Gastroesophageal sphincter (tissue), 4 donors: ENCODE results near the gene FCN3. TPM values are rescaled to one million over a fixed set of nuclear protein-coding genes. Genes with fewer than 3 reads are reported as not detected.
"Not testable (repeated sequence)": the region's sequence is repeated elsewhere in the genome, so short reads cannot be mapped to it uniquely, and the experiment has no call there.

Experiments
- ATAC-seq: fragments of 150-250 bp; one replicate; pipeline ENCODE4 v1.9.1; 2016; ENCODE audit warnings: mild to moderate bottlenecking, moderate library complexity
- H3K27ac ChIP-seq, 4 donors: fragments of 200-600 bp; sonication (generic) in 3 of 4; 1 replicate in 3 of 4; 2 replicates in 1 of 4; pipeline ENCODE4 v1.5.1; 2016 to 2019
- H3K27me3 ChIP-seq: fragments of 200-600 bp; sonication (generic); one replicate; pipeline ENCODE4 v1.5.1; 2019
- H3K36me3 ChIP-seq, 2 donors: fragments of 200-600 bp; sonication (generic); one replicate each; pipeline ENCODE4 v1.5.1; 2019; ENCODE audit warnings: control low read depth in 1 of 2
- H3K4me1 ChIP-seq, 3 donors: fragments of 200-600 bp; sonication (generic); 1 replicate in 2 of 3; 2 replicates in 1 of 3; pipeline ENCODE4 v1.5.1; 2016 to 2019; ENCODE audit warnings: control low read depth in 2 of 3
- H3K4me3 ChIP-seq, 2 donors: fragments of 200-600 bp; sonication (generic); one replicate each; pipeline ENCODE4 v1.5.1; 2019; ENCODE audit warnings: mild to moderate bottlenecking in 1 of 2, moderate library complexity in 1 of 2
- H3K9me3 ChIP-seq, 3 donors: fragments of 200-600 bp; sonication (generic); one replicate each; pipeline ENCODE4 v1.5.1; 2017 to 2019; ENCODE audit warnings: control low read depth in 2 of 3
- EP300 ChIP-seq: sonication (generic); formaldehyde crosslinking; IDR thresholded peaks from one replicate; pipeline ENCODE4 v1.6.1; 2017; ENCODE audit warnings: antibody characterized with exemption, mild to moderate bottlenecking
- POLR2A ChIP-seq, 2 donors: fragments of 450-650 bp; IDR thresholded peaks; one replicate each; pipeline ENCODE4 v1.6.1; 2017; ENCODE audit warnings: antibody characterized with exemption in 2 of 2, mild to moderate bottlenecking in 2 of 2, moderate library complexity in 1 of 2
- POLR2AphosphoS5 ChIP-seq: sonication (generic); formaldehyde crosslinking; IDR thresholded peaks from one replicate; pipeline ENCODE4 v1.6.1; 2017; ENCODE audit warnings: antibody characterized with exemption
- WGBS, 2 donors: methylation state at CpG; one replicate each; pipeline ENCODE4 v1.1.5; 2018; ENCODE audit warnings: low coverage in 1 of 2; 5-methylcytosine and 5-hydroxymethylcytosine counted together
- total RNA-seq, 4 donors: library from RNA; depleted of rRNA; stranded (reverse); fragments of >200 nt; gene quantifications; one replicate each; pipeline ENCODE4 v1.1.0, GENCODE V29; 2016
- TF ChIP-seq, protein P1 (sequence below), 4 experiments: fragments of 200-600 bp in 2 of 4; fragments of 450-650 bp in 2 of 4; sonication (generic) in 1 of 4; IDR thresholded peaks; one replicate each; pipeline ENCODE4 v1.5.1; 2017 to 2019; ENCODE audit warnings: antibody characterized with exemption in 4 of 4, mild to moderate bottlenecking in 2 of 4, moderate library complexity in 2 of 4

The FCN3 gene
- total RNA-seq, 4 donors from 2014 or later = 4.6 to 11.5 (median 6.3) TPM

DNA sequence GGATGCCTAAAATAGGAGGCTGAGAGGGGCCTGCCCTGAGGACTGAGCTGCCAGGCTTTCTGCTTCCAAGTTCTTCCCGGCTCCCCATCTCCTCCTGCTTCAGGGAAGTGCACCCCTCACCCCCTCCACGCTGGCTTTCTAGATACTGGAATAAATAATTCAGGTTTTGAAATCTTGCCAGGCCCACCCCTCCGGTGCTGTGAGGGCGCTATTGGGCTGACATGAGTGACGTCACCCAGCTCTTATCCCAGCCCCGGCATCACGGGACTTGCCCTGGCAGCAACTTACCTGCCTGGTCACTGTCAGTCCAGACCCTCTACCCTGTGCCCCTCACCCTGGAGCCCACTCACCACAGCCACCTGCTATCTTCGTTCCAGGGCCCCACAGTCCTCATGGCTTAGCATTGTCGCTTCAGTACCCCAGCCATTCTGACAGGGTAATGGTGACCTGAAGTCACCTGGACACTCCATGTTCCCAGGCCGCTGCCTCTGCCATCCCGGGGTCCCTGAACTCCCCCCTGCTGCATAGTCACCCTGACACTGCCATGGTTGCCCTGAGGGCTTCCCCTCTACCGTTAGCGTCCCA is 17.0 kb upstream of the FCN3 start:
- TF ChIP-seq POLR2AphosphoS5 (peak; percentile 44), POLR2A (IDR thresholded peaks at IDR 0.05) (no peak), EP300 (no peak)
- TF ChIP-seq, protein P1, sequence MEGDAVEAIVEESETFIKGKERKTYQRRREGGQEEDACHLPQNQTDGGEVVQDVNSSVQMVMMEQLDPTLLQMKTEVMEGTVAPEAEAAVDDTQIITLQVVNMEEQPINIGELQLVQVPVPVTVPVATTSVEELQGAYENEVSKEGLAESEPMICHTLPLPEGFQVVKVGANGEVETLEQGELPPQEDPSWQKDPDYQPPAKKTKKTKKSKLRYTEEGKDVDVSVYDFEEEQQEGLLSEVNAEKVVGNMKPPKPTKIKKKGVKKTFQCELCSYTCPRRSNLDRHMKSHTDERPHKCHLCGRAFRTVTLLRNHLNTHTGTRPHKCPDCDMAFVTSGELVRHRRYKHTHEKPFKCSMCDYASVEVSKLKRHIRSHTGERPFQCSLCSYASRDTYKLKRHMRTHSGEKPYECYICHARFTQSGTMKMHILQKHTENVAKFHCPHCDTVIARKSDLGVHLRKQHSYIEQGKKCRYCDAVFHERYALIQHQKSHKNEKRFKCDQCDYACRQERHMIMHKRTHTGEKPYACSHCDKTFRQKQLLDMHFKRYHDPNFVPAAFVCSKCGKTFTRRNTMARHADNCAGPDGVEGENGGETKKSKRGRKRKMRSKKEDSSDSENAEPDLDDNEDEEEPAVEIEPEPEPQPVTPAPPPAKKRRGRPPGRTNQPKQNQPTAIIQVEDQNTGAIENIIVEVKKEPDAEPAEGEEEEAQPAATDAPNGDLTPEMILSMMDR (IDR thresholded peaks at IDR 0.05) = peak in 1 of 4 experiments; percentile 9
- 7% methylated on average over 9 of the region's 13 CpGs; no CpG with 5 or more reads in 1 of the 2 donors for WGBS, 2 donors
- Histone ChIP-seq H3K27me3 (no peaks in the 10 kb centered on the region), H3K9me3 (no peaks in the 10 kb centered on the region), H3K4me1 (peaks cover 0 to 44% (median 15%) of the 10 kb centered on the region in 3 donors), H3K4me3 (peak overlapping the region in 1 of 2 donors; percentile 56), H3K36me3 (no peaks in the 10 kb centered on the region), H3K27ac (peak overlapping the region in 3 of 4 donors; percentile 44 to 81 (median 63))
- no peak for ATAC-seq

DNA sequence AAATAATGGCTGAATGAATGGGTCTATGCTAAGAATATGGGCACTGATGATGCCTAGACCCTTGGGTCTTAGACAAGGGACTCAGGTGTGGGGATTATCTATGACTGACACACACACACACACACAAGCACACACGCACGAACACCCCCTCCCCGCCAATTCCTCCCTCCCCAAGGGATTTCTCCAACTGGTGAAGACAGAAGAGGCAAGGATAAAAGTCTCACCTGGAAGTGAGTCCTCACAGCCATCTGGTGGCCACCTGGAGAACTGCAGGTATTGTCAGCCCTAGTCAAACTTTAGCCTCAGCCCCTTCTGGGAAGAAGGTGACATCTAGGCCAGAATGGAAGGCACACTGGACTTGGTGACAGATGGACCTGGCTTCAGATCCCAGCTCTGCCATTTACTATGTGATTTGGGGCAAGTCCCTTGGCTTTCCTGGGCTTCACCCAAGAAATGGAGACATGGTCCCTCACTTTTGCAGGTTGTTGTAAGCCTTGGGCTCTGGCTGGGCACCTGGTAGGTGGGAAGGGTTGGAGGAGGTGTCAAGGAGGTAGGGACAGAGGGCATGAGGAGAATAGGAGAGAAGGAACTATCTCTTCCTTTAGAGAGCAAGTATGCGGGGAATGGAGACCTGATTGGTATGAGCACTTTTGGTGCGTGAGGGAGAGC is 13.8 kb upstream of the FCN3 start:
- TF ChIP-seq POLR2A (IDR thresholded peaks at IDR 0.05) (no peak), POLR2AphosphoS5 (no peak), EP300 (no peak)
- TF ChIP-seq, protein P1 (IDR thresholded peaks at IDR 0.05) = peak in 3 of 4 experiments; percentile 91 to 92 (median 92)
- Histone ChIP-seq H3K36me3 (no peaks in the 10 kb centered on the region), H3K9me3 (no peaks in the 10 kb centered on the region), H3K4me3 (no peak overlapping the region), H3K27me3 (peaks cover 6% of the 10 kb centered on the region), H3K27ac (peak overlapping the region in 1 of 4 donors; percentile 13), H3K4me1 (peaks cover 0 to 29% (median 15%) of the 10 kb centered on the region in 3 donors)
- 58 to 76% methylated on average over 2 to 5 of the region's 5 CpGs for WGBS, 2 donors
- no peak for ATAC-seq

DNA sequence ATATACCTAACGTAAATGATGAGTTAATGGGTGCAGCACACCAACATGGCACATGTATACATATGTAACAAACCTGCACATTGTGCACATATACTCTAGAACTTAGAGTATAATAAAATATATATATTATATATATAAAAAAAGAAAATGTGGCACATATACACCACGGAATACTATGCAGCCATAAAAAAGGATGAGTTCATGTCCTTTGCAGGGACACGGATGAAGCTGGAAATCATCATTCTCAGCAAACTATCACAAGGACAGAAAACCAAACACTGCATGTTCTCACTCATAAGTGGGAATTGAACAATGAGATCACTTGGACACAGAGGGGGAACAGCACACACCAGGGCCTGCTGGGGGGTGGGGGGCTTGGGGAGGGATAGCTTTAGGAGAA is 10.2 kb upstream of the FCN3 start:
- Histone ChIP-seq H3K27me3 (peaks cover 22% of the 10 kb centered on the region), H3K4me1 (peaks cover 0 to 12% (median 0%) of the 10 kb centered on the region in 3 donors)
- 88 to 96% methylated on average over 2 to 3 of the region's 3 CpGs for WGBS, 2 donors
- ATAC-seq, H3K27ac ChIP-seq, H3K9me3 ChIP-seq, H3K36me3 ChIP-seq, H3K4me3 ChIP-seq: not testable (repeated sequence)

DNA sequence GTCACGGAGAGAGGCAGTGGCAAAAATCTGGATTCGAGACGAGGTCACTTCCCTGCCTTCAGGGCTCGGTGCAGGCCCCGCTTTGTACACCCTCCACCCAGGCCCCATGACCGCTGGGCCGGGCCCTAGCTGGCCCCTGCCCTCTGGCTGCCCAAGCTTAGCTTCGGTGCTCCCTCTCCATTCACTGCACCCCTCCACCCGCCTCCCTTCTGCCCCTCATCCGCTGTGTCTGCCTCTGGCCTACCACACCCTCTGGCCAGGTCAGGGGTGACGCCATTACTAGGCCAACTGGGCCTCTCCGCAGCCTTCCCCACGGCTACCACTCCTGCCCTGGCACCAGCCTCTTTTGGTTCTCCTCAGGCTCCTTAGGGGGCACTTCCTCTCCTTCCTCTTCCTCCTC is 9.0 kb upstream of the FCN3 start:
- peaks cover 22% of the 10 kb centered on the region for H3K27me3 ChIP-seq
- H3K4me3 ChIP-seq = no peak overlapping the region
- H3K9me3 ChIP-seq = no peaks in the 10 kb centered on the region
- H3K36me3 ChIP-seq = no peaks in the 10 kb centered on the region
- TF ChIP-seq, protein P1 (IDR thresholded peaks at IDR 0.05) = no peak
- TF ChIP-seq EP300 = no peak
- TF ChIP-seq POLR2A (IDR thresholded peaks at IDR 0.05) = no peak
- no peak for TF ChIP-seq POLR2AphosphoS5
- H3K4me1 ChIP-seq = peaks cover 0 to 11% (median 0%) of the 10 kb centered on the region in 3 donors
- H3K27ac ChIP-seq = no peak overlapping the region
- no peak for ATAC-seq
- 80 to 92% methylated on average over 2 to 9 of the region's 13 CpGs for WGBS, 2 donors

DNA sequence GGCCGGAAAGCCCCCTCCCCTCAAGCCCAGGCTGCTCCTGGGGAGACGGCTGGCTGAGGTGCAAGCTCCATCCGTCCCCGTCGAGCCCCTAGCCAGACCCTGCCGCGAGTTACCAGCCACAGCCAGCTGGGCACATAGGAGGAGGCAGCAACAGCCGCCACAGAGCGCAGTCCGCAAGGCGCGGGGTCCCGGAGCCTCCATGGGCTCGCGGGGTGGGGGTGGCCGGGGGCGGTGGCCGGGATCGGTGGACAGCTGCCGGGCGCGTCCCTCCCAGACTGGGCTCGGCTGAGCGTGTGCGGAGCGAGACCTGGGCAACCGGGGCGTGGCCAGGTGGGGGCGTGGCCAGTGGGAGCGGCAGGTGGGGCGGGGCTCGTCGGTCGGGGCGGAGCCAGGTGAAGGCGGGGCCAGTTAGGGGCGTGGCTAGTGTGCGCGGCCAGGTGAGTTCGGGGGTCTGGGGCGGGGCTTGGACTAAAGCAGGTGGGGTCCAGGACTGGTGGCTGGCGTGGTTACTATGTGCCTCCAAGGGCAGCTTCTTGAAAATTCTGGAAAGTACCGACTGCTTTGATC is 8.5 kb upstream of the FCN3 start, which contains the start of gene CD164L2:
Gene CD164L2, minus strand, starts transcription at position 295 of the 567 bp plus-strand sequence. Its CDS starts 94 bp downstream, at position 201.
- TF ChIP-seq, protein P1 (IDR thresholded peaks at IDR 0.05) = no peak
- TF ChIP-seq EP300 = no peak
- no peak for TF ChIP-seq POLR2AphosphoS5
- no peak for TF ChIP-seq POLR2A (IDR thresholded peaks at IDR 0.05)
- Histone ChIP-seq H3K4me1 (peaks cover 0 to 7% (median 0%) of the 10 kb centered on the region in 3 donors), H3K27me3 (peaks cover 22% of the 10 kb centered on the region), H3K36me3 (no peaks in the 10 kb centered on the region), H3K4me3 (no peak within 1 kb of the TSS), H3K9me3 (no peaks in the 10 kb centered on the region), H3K27ac (no peak within 1 kb of the TSS)
- peak; percentile 29 for ATAC-seq
- 80% methylated on average over 1 of the region's 43 CpGs; no CpG with 5 or more reads in 1 of the 2 donors for WGBS, 2 donors
